BJ (cell line): ENCODE results near the gene KLK5. TPM values are rescaled to one million over a fixed set of nuclear protein-coding genes. Genes with fewer than 3 reads are reported as not detected.

ENCODE experiments used
- CTCF ChIA-PET: fragments of 350-600 bp; formaldehyde crosslinking; extraction: SDS; loops from one replicate; lab custom pipeline; 2021; ENCODE audit warnings: antibody characterized with exemption, inconsistent platforms; lab: Yijun Ruan, JAX
- POLR2A ChIA-PET: fragments of 300-600 bp; sonication (Branson Sonifier 250); formaldehyde crosslinking; extraction: SDS; loops from one replicate; lab custom pipeline; 2021; ENCODE audit warnings: antibody characterized with exemption; lab: Charles Lee
- DNase-seq: peaks from one replicate; pipeline ENCODE4 v3.0.0-alpha.2; 2011; ENCODE audit warnings: low read depth
- H3K27me3 ChIP-seq: 2 replicates; pipeline ENCODE4 v1.6.0; 2011; ENCODE audit warnings: low read length; ENCODE audit not compliant: control insufficient read depth, insufficient read depth
- H3K36me3 ChIP-seq: 2 replicates; pipeline ENCODE4 v1.5.1; 2011; ENCODE audit warnings: low read length; ENCODE audit not compliant: control insufficient read depth, insufficient read depth
- H3K4me3 ChIP-seq: 2 replicates; pipeline ENCODE4 v1.5.1; 2011; ENCODE audit warnings: low read depth, mild to moderate bottlenecking, control low read depth, low read length
- polyA minus RNA-seq: library from RNA; depleted of rRNA, polyadenylated mRNA; stranded (reverse); fragments of >200 nt; gene quantifications from 2 replicates; pipeline ENCODE4 v1.2.3, GENCODE V29; 2011; rRNA and poly(A)+ RNA removed
- polyA plus RNA-seq: library from polyadenylated mRNA; depleted of rRNA; stranded (reverse); fragments of >200 nt; gene quantifications from 2 replicates; pipeline ENCODE4 v1.2.3, GENCODE V29; 2011; rRNA removed
- TF ChIP-seq, protein P1 (sequence below): IDR thresholded peaks from 2 replicates; pipeline ENCODE4 v1.5.1; 2011; ENCODE audit warnings: low read depth, mild to moderate bottlenecking, control low read depth, inconsistent platforms, low read length, moderate library complexity; ENCODE audit not compliant: insufficient read depth

The KLK5 gene, protein sequence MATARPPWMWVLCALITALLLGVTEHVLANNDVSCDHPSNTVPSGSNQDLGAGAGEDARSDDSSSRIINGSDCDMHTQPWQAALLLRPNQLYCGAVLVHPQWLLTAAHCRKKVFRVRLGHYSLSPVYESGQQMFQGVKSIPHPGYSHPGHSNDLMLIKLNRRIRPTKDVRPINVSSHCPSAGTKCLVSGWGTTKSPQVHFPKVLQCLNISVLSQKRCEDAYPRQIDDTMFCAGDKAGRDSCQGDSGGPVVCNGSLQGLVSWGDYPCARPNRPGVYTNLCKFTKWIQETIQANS
- not detected in 2 replicates for polyA plus RNA-seq
- not detected in 2 replicates for polyA minus RNA-seq

DNA sequence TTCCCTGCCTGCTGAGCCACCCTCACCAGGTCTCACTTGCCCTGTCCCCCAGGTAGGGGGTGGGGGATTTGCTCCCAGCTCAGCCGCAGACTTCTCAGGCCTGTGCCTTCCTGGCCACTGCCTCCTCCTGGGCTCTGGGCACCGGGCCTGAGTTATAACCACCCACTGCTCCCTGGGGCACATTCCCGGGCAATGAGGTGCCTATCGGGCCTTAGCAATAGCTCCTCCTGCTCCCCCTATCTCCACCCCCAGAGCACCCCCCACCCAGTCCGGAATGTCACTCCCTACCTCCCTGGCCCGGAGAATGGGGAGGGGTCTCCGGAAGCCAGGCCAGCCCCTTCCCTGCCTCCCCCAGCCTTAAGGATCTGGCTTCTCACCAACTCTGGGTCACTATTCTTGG is at the start of gene KLK5:
Gene KLK5, minus strand, starts transcription at position 129 of the 400 bp plus-strand sequence. CDS start 381 bp downstream, outside the sequence.
- H3K36me3 ChIP-seq, result no peaks in the 10 kb centered on the region
- H3K4me3 ChIP-seq, result no peak within 1 kb of the TSS
- ChIA-PET POLR2A (no interaction called here), CTCF (no interaction called here)
- DNase-seq, result no peak
- H3K27me3 ChIP-seq, result no peaks in the 10 kb centered on the region
- TF ChIP-seq, protein P1, sequence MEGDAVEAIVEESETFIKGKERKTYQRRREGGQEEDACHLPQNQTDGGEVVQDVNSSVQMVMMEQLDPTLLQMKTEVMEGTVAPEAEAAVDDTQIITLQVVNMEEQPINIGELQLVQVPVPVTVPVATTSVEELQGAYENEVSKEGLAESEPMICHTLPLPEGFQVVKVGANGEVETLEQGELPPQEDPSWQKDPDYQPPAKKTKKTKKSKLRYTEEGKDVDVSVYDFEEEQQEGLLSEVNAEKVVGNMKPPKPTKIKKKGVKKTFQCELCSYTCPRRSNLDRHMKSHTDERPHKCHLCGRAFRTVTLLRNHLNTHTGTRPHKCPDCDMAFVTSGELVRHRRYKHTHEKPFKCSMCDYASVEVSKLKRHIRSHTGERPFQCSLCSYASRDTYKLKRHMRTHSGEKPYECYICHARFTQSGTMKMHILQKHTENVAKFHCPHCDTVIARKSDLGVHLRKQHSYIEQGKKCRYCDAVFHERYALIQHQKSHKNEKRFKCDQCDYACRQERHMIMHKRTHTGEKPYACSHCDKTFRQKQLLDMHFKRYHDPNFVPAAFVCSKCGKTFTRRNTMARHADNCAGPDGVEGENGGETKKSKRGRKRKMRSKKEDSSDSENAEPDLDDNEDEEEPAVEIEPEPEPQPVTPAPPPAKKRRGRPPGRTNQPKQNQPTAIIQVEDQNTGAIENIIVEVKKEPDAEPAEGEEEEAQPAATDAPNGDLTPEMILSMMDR, result no peak

DNA sequence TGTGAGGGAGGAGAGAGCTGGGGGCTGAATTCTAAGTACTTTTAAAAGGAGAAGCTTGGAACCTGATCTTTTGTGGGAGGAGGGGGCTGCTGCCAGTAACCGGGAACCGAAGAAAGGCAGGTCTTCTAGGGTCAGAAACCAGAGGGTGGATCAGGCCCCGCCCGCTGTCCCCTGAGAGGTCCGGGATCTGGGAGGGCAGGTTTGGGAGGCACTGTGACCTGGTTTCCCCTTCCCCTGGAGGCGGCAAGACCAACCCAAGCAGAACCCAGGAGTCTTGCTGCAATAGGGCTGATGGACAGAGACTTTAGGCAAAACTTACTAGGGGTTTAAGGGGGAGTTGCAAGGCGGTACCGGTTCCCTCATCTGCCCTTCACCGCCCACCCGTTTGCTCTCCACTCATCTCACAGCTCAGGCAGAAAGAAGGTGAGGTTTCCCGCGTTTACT is 49.3 kb upstream of the KLK5 start:
- ChIA-PET CTCF (no interaction called here), POLR2A (no interaction called here)
- TF ChIP-seq, protein P1, result no peak
- Histone ChIP-seq H3K27me3 (no peaks in the 10 kb centered on the region), H3K36me3 (no peaks in the 10 kb centered on the region), H3K4me3 (no peak overlapping the region)
- DNase-seq, result no peak

DNA sequence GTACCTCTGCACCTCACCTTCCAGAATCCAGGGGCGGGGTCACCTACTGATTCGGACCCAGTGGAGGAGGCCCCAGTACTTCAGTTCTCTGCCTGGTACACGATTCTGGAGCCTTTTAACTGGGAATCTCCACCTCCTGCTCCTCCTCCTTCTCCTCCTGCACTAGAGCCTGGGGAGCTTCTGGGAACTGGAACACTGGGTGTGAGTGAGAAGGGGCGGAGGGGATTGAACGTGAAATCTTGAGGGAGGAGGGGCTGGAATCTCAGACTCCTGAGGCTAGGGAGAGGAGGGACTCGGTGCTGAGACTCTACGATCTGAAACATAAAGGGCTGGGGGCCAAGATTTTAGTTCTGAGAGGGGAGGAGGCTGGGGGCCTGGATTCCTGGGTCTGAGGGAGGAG is 48.7 kb upstream of the KLK5 start, which contains the start of gene KLK8:
Gene KLK8, minus strand, starts transcription at position 90 of the 400 bp plus-strand sequence. CDS start 437 bp downstream, outside the sequence.
- POLR2A ChIA-PET, result no interaction called here
- Histone ChIP-seq H3K36me3 (no peaks in the 10 kb centered on the region), H3K4me3 (no peak within 1 kb of the TSS), H3K27me3 (no peaks in the 10 kb centered on the region)
- no peak for DNase-seq
- CTCF ChIA-PET, result interaction anchor here (1.2 kb wide), 1 partner anchor 94 kb away, joined by 3 read pairs; no protein-coding TSS in a partner anchor
- TF ChIP-seq, protein P1, result no peak

DNA sequence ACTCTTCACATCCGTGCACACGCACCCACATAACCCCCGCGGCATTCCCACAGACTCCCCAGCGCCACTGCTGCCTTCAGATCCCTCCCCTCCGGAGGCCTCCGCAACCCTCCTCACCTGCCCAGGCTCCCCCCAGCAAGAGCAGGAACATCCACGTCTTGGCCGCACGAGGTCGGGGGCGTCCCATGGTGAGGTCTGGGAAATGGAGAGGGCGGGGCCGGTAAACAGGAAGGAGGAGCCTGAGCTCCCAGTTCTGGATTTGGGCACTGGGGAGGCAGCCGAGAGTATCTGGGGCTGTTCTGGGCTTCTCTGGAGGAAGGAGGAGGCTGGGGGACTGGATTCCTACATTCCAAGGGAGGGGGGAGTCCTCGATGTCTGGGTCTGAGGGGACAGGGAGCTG is 48.1 kb upstream of the KLK5 start:
- CTCF ChIA-PET, result interaction anchor here (1.2 kb wide), 1 partner anchor 94 kb away, joined by 3 read pairs; no protein-coding TSS in a partner anchor
- no peak for DNase-seq
- no peaks in the 10 kb centered on the region for H3K27me3 ChIP-seq
- no peak overlapping the region for H3K4me3 ChIP-seq
- TF ChIP-seq, protein P1, result no peak
- no peaks in the 10 kb centered on the region for H3K36me3 ChIP-seq
- POLR2A ChIA-PET, result no interaction called here

DNA sequence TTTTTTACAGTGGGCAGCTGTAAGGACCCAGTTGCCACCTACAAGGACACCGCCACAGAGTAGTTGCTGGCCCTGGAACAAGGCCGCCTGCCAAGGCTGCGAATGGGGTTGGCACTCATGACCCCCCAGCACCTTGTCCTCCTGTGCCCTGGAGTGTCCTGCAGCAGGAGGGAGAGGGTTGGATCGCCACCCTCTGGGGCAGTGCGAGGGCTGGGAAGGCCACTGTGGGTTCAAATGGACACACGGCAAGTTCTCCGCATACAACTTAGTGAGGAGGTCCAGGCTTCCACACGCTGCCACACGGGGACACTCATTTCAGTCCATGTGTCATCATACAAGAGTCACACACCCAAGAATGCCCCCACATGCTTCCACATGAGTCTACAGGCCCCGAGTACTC is 47.6 kb upstream of the KLK5 start:
- ChIA-PET POLR2A (no interaction called here), CTCF (interaction anchor here (1.2 kb wide), 1 partner anchor 95 kb away, joined by 3 read pairs; no protein-coding TSS in a partner anchor)
- TF ChIP-seq, protein P1, result no peak
- no peak for DNase-seq
- Histone ChIP-seq H3K36me3 (no peaks in the 10 kb centered on the region), H3K27me3 (no peaks in the 10 kb centered on the region), H3K4me3 (no peak overlapping the region)
